Limb (tissue), 2 donors: ENCODE data around the gene SYNE2.

Experiments used
- DNase-seq, 2 donors: peaks; one replicate each; pipeline ENCODE4 v3.0.0-alpha.2; 2016; ENCODE audit errors: extremely low spot score in 2 of 2

Gene SYNE2

GRCh38 chr14:63960926-63961567 lies 108.2 kb downstream of the SYNE2 start:
- DNase-seq = no peak

DNA sequence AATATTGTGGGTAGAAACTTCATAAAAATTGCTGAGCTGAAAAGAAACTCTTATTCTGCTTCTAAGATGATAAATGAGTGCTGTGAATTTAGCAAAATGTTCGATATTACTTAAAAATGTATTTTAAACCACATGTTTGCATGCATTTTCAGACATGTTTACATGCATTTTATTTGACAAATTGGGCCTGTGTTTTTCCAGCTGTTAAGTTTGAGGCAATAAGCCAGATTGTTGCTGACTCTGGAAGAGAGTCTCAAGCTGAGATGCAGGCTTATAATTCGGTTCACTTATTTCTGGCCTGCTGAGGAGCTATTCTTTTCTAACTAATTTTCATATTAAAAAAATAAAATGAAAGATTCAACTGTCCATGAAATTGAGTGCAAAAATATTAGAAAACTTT lies 110.1 kb downstream of the SYNE2 start:
- no peak for DNase-seq

DNA sequence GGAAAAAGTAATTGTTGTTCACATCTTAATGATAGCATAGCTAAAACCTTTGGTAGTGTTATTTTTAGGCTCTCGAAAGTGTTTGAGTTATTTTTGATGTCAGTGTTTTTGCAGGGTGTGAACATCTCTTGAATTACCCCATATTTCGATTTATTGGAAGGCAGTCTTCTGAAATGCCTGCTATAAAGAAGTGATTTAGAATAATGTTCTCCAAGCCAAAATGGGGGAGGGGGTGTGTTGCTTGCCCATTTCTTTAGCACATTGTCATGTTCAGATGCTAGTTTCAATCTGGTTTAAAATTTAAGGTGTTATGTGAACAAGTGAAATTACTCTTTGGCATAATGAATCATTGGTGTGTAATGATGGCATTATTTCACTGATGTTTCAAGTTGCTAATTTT lies 110.6 kb downstream of the SYNE2 start:
- DNase-seq = no peak

DNA sequence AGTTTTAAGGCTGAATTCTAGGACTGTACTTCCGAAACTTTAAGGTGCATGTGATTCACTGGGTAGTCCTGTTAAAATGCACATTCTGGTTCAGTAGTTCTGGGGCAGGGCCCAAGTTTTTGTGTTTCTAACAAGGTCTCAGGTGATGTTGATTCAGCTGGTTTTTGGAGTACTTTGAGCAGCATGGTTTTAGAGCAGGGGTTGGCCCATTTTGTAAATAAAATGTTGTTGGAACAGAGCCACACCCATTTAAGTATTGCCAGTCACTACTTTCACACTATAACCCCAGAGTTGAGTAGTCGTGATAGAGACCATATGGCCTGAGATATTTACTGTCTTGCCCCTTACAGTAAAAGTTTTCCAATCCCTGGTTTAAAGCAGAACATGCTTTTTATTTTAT lies 111.3 kb downstream of the SYNE2 start:
- no peak for DNase-seq

GRCh38 chr14:63966407-63966806 lies 113.6 kb downstream of the SYNE2 start:
- DNase-seq = no peak

DNA sequence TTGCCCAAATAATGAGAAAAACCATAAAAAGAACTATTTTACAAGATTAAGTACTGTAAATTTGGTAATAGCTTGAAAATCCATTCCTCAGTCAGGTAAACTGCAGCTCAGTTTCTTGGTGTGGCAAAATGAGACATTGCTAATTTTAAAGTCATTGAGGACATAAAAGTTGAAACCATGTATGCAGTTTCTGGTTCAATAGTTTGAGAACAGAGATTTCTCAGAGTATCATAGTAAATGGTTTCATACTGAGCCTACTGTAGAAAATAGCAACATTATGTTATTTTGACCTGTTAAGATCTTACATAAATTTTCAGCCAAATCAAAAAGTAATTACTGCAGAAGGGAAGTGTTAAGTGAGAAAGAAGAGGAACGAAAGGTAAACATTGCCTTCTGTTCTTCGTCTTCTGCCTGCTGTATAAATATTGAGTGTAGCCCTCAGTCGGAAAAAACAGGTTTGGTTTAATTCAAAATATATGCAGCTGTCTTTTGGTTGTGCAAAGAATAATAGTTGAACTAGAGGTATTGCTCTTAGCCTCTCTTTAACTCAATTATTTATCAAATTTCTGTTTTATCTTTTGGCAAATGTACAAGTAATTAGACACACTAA lies 119.6 kb downstream of the SYNE2 start:
- DNase-seq = no peak

GRCh38 chr14:63974176-63974575 lies 121.4 kb downstream of the SYNE2 start:
- DNase-seq = no peak

GRCh38 chr14:63981569-63981968 lies 128.8 kb downstream of the SYNE2 start:
- no peak for DNase-seq

DNA sequence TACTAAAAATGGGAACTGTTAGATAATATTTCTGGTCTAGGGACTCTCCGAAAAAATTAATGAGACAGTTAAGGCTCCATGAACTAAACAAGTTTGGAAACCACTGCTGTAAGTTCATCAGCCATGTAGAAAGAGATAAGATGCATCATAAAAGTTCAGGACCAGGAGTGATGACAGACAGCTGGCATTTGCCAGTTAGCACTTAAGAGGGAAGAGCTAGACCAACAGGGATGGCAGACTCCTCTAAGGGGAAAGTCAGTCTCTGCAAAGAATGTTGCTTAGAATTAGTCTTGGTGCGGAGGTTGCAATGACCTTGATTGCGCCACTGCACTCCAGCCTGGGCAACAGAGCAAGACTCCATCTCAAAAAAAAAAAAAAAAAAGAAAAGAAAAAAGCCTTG lies 129.4 kb downstream of the SYNE2 start:
- no peak for DNase-seq

GRCh38 chr14:63982629-63983028 lies 129.8 kb downstream of the SYNE2 start:
- no peak for DNase-seq

DNA sequence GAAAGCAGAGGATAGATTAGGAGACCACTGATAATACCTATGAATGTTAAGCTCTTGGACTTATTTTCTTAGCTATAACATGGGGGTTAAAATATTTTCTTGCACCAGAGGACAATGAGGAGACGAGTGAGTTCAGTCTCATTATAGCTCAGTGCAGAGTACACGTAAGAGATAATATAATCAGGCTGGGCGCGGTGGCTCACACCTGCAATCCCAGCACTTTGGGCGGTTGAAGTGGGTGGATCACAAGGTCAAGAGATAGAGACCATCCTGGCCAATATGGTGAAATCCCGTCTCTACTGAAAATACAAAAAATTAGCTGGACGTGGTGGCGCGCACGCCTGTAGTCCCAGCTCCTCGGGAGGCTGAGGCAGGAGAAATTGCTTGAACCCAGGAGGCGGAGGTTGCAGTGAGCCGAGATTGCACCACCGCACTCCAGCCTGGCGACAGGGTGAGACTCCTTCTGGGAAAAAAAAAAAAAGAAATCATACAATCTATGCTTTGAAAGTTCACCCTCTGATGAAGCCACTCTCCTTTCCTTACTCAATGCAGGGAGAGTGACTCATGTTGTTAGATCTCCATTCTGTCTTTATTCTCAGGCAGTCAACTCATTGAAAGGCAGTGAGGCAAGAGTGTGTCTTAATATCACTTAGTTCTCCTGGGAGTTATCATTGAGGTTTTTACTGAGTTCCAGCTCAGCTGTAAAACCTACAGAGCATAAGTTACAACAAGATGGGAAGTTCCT lies 134.2 kb downstream of the SYNE2 start:
- no peak for DNase-seq

- DNase-seq = no peak
Observed at GRCh38 chr14:63988579-63988978, 135.8 kb downstream of the SYNE2 start.

- DNase-seq = no peak
Observed at GRCh38 chr14:63991833-63992232, 139.0 kb downstream of the SYNE2 start.

GRCh38 chr14:63992858-63993257 lies 140.1 kb downstream of the SYNE2 start:
- DNase-seq = no peak

DNA sequence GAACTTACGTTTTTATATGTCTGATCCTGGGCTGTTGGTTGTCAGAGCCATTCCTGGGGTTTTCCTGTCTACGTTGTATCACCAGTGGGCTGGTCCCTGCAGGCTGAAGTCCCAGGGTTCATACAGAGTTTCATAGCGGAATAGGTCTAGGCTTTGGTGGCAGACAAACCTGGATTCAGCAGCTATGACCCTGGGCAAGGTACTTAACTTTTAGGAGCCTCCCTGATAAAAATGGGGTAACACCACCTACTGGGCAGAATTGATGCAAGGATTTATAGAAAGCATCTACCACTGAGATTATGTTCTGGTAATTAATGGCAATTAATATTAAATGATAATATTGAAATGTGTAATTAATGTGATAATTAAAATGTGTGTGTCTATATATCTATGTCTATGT lies 141.2 kb downstream of the SYNE2 start:
- DNase-seq = no peak

GRCh38 chr14:63995285-63995684 lies 142.5 kb downstream of the SYNE2 start:
- no peak for DNase-seq

- no peak for DNase-seq
Observed at GRCh38 chr14:63996016-63996415, 143.2 kb downstream of the SYNE2 start.

DNA sequence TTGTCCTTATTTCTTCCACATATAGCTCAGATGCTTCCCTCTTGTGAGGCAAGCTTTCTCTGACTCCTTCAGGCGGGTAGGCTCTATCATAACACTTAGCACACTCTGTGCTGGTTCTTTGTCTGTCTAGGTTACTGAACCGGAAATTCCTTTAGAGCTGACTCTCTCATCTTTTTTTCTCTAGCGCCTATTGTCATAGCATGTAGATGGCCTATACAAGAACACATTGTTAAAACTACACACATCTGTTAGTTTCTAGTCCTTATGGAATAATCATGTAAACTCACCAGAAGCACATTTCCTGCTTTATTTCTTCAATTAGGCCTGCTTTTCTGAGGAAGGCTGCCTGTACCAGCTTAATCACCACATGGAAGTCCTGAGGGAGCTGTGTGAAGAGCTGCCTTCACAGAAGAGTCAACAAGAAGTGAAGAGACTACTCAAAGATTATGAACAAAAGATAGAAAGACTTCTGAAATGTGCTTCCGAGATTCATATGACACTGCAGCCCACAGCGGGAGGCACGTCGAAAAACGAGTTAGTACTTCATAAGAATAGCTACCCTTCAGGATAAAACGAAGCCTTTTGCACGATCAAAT lies 143.9 kb downstream of the SYNE2 start:
- no peak for DNase-seq

DNA sequence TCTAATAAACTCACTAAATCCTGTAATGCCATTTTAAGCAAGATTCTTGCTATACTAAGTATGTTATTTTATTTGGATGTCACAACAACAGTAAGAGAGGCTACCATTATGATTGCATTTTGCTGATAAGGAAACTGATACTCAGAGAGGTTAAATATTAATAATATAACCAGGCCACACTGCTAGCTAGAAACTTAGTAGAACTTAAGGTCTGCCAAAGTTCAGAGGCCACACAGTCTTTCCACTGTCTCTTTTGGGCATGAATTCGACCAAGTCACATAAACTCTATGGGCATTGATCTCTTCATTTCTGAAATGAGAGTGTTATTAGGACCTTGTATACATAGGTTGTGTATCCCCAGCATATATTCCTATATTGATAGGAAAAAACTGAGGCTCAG lies 147.9 kb downstream of the SYNE2 start:
- no peak for DNase-seq

GRCh38 chr14:64005822-64006221 lies 153.0 kb downstream of the SYNE2 start:
- no peak for DNase-seq

DNA sequence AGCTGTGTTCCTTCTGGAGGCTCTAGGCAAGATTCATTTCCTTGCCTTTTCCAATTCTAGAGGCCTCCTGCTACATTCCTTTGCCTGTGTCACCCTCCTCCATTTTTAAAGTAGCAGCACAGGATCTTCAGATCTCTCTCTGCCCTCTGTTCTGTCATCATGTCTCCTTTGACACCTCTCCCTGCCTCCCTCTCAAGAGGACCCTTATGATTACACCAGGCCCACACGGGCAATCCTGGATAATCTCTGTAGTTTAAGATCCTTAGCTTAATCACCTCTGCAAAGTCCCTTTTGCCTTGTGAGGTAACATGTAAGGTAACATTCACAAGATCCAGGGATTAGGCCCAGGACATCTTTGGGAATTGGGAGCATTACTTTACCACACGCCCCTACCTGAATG lies 155.2 kb downstream of the SYNE2 start:
- DNase-seq = no peak

- DNase-seq = no peak
Observed at GRCh38 chr14:64012003-64012402, 159.2 kb downstream of the SYNE2 start.

DNA sequence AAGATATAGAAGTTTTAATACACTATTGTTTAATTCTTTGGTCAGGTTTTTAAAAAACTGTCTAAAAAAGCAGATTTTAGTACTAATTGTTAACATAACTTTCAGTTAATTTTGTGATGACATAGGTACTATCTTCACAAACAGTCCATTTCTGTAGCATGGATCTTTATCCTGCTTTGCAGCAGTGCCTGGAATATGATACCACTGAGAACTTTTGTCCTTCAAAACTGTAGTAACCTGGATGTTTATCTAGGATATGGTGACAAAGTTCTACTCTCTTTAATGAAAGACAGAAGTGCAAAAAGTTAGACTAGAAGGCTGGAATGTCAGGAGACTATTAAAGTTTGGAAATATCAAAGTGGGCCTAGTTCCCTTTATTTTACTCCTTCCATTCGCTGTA lies 159.9 kb downstream of the SYNE2 start:
- DNase-seq = no peak
